HG02973 (cell line): Measurements from ENCODE around the gene PTPRN2.

Experiments
- ATAC-seq: cut with Tn5 transposase; IDR thresholded peaks from one replicate; pipeline ENCODE4 v1.9.1; 2021; ENCODE audit warnings: moderate library complexity; ENCODE audit not compliant: unreplicated experiment

Gene PTPRN2

DNA sequence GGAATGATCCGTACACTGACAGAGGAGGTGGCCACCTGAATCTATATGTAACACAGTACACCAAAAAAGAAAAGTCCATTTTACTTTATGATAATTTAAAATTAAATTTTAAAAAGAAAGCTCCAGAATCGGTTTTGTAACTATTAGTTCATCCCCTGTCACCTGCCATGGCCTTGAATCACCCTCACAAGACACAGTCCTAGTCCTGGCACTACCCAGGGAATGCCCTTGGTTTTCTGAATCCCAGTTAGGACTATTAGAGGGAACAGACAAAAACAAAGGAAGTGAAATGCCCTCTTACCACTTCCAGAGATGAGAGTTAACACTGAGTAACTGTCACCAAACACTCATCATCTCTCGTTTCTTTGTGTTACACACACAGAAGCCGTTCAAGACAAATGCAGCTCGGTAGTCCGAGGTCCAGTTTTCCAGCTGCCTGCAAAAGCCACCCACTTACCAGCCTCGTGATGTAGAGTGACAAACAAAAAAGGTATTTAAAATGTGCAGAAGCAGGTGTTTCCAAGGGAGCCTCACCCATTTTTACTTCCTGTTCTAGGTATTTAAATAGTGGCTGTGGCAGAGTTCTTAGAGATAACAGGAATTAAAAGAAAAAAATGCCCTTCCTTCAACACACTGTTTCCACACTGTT lies 6.1 kb downstream of the PTPRN2 start:
- ATAC-seq, result no peak

- ATAC-seq, result no peak
These were observed 7.7 kb downstream of the PTPRN2 start for GRCh38 chr7:158579662-158580646.

DNA sequence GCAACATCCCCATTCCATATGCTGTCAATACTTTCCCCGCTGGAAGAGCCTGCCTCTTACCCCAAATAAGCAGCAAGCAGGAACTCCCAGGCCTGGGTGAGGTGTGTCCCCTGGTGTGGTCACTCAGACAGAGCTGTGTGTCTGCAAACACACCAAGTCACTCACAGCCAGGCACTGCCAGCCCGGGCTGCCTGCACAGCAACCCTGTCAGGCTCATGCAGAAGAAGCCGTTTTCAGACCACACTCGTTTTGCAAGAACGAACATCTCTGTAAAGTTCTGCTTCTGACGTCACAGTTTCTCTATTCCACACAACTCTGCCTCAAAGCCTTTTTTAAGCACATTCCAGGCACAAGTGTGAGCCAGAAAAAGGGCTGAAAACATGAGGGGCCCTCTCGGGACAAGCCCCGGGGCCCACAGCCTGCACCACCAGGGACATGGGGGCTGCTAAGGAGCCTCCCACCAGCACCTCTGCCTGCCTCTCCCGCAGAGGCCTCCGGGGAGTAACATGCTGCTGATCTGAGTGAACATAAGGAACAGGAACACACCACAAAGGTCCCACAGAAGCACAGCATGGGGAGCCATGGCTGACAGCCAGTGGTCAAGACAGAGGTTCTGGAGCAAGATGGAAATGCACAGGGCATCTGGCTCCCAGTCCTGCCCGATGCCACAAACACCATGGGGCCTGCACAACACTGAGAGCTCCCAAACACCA lies 11.4 kb downstream of the PTPRN2 start:
- ATAC-seq, result no peak

GRCh38 chr7:158574308-158575036 lies 13.2 kb downstream of the PTPRN2 start:
- no peak for ATAC-seq

- ATAC-seq, result no peak
These were observed 14.3 kb downstream of the PTPRN2 start for GRCh38 chr7:158573310-158573709.

DNA sequence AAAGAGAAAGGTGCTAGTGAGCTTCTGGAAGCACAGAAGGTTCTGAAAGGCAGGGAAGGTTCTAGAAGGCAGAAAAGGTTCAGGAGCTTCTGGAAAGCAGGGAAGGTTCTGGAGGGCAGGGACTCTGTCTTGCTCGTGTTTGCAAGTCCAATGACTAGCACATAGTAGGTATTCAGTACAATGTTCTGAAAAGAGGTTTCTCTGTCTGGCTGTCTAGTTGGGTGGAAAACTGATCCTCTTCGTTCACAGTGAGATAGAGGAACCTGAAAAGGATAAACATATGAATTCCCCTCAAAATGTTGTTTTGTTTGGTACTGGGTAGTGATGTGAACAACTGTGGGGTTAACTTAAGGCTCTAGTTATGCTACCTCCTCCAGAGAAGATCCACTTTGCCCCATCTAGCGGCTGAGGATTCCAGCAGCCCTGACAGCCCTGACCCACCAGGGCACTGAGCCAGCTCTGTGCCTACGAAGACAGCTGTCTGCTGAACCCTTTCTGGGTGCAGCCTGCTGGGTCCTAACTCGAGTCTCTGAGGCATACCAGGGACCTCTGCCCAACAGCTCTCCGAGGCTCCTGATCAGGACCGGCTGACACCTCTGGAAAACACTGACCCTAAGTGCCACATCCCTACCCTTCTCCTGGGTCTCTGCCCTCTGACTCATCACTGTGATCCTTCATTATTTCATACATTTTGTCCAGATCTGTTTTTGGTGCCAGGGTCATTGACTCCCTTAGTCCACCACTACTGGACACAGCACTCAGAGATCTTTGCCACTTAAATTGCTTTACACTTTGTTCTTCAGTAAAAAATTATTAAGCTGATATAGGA lies 15.4 kb downstream of the PTPRN2 start:
- no peak for ATAC-seq

DNA sequence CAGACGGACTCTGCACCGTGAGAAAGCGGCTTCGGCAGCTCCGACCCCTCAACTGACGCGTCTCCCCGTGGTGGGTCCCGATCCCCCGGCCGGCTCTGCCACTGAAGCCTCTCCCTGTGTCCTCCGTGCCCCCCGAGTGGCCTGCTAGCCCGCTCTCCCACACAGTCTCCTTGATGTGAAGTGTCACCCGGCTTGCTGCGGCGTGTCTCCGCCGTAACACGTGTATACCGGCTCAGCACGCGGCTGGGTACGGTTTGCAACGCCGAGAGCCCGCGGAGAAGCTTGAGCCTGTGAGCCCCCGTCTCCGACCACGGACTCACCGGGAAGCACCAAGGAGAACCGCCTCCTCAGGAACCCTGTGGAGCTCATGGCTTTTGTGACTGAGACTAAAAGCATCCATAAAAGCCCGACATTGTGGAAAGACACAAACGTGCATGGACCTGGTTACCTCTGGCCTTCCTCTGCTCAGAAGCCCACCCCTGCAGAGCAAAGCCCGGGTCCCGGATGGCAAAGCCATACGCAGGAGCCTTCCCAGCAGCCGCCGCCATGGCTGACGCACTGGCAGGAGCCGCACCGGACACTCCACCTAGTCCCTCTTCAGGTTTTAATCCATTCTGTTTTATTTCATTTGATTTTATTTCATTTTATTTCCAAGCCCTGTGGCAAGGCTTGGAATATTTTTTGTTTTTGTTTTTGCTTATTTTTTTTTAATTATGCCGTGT lies 17.0 kb downstream of the PTPRN2 start:
- no peak for ATAC-seq

DNA sequence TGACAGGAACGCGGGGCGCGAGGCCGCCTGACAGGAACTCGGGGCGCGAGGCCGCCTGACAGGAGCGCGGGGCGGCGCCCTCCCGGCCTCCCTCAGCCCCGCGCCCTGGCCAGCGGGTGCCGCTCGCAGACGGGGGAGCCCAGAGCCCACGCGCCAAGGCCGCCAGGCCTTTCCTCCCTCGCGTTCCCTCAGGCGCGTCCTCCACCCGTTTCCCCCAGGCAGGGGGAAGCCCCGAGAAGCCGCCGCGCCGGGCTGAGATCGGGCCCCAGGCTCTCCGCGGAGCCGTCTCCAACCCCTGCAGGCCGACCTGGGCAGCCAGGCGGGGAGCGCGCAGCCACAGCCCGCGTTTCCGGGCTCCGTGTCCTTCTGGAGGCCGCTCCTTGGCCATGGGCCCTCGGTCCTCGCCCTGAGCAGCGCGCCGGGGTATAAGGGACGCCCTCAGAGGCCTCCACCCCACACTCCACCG lies 17.7 kb downstream of the PTPRN2 start:
- ATAC-seq, result no peak

DNA sequence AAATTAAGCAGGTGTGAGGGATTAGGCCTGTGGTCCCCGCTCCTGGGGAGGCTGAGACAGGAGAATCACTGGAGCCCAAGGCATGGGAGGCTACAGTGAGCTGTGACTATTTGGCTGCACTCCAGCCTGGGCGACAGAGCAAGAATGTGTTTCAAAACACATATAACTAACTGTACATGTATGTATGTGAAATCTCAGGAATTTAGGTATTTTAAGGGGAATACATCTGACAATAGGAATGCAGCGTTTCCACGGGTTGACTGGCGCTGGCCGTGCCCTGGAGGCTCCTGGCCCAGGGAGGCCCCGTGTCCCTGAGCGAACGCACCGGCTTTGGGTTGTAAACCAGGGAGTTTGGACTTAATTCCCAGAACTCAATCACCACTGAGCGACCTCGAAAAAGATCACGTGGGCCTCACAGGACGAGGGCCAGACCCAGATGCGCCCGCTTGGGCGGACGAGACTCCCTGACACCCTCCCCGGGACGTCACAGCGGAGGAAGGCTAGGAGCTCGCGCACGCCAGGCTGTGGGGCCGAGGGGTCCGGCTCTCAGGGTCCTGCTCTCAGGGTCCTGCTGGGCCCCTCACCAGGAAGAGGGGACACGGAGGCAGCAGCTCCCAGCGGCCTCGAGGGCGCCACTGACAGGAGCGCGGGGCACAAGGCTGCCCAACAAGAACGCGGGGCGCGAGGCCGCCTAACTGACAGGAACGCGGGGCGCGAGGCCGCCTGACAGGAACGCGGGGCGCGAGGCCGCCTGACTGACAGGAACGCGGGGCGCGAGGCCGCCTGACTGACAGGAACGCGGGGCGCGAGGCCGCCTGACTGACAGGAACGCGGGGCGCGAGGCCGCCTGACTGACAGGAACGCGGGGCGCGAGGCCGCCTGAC lies 18.4 kb downstream of the PTPRN2 start:
- ATAC-seq, result no peak

DNA sequence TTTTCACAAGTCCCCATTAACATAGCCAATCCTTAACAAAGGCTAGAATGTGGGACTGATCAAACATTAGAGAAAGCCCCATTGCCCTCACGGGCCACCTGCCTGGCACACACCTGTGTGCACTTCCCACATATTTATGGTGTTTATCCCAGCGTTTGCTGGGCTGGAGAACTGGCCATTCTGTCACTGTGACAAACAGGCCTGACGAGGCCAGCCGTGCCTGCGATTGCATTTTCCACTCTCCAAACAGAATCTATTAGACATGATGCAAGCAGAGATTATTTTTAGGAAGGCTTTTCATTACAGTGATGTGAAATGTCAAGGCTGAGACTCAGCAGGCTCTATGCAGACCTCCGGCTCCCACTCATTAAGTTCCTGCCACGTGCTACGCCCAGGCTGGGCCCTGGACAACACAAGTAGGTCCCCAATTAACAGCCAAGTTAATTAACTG lies 20.4 kb downstream of the PTPRN2 start:
- ATAC-seq, result no peak

DNA sequence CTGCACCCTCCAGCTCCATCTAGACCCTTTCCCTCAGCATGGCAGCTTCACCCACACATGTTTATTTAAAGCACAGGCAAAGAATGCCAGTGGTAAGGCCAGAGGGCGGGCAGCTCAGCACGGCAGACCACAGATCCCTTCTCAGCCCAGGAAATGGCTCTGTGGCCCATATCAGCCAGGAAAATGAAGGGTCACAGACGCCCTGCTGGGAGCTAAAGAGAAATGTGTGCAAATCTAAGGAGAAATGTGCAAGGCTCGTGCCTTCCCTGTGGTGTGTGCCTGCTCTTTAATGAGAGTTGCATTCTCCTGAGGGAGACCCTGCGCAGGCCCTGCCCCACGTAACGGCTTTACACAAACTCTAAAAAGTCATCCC lies 23.0 kb downstream of the PTPRN2 start:
- no peak for ATAC-seq

- ATAC-seq, result no peak
These were observed 23.5 kb downstream of the PTPRN2 start for GRCh38 chr7:158563911-158564662.

DNA sequence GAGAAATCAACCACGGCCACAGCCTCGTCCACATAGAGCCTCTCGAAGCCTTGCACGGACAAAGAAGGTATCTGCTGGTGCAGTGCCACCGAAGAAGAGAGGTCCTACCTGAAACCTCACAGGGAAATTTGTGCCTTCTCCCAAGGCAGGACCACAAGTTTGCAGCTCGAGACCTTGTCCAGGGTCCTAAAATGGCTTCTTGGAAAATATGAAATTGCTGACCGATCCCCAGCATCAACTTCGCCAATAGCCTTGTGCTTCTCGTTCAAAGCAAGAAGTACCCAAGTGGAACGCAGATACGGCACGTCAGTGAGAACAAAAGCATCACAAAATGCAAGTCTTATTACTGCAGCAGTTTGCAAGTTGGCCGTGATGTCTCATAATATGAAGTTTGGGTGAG lies 24.6 kb downstream of the PTPRN2 start:
- ATAC-seq, result no peak

DNA sequence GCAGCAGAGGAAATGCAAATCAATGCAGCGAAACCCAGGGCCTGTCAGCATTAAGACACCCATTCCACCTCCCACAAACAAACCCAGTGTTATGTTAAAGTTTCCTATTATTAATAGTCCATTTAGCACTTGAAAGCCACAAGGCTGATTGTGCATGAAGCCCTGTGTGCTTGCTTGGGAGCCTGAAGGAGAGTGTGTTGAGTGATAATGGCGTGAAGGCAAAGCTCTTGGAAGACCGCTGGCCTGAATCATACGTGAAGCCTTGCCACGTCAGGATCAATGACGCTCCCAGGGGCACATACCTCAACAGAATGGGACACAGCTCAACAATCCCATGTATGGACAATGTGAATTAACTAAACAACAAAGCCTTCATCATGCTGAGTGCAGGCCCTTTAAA lies 25.1 kb downstream of the PTPRN2 start:
- ATAC-seq, result no peak

DNA sequence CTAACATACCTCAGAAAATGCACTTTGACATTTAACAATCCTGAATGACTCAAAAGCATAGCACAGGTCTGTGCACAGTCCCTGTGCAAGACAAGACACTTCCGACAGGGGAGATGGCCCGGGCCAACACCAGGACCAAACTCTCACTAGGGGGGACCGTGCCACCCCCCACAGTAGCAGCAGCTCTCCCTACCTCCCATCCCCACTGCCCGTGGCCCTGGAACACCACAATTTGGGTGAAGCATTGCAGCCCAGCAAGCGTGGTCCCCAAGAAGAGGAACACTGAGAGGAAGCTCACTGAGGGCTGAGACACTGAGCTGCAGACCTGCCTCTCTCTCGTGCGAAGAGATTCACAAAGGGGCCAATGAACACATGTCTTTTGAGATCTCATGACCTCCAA lies 26.0 kb downstream of the PTPRN2 start:
- ATAC-seq, result no peak

DNA sequence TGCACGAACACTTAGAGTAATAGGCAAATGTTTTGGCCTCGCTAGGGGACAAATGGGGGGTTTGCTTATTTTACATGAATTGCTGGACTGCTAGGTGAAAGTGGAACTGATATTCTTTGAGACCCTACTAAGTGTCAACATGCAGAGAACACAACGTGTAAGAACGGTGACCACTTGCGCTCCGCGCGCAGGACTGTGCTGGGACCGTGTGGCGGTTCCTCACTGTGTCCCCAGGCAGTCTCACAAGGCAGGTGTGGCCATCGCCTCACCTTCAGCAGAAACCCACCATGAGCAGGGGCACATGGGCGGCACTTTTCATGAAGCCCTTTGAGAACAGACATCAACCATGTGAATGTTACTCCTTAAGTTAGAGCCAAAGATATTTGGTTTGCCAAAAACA lies 27.2 kb downstream of the PTPRN2 start:
- ATAC-seq, result no peak

DNA sequence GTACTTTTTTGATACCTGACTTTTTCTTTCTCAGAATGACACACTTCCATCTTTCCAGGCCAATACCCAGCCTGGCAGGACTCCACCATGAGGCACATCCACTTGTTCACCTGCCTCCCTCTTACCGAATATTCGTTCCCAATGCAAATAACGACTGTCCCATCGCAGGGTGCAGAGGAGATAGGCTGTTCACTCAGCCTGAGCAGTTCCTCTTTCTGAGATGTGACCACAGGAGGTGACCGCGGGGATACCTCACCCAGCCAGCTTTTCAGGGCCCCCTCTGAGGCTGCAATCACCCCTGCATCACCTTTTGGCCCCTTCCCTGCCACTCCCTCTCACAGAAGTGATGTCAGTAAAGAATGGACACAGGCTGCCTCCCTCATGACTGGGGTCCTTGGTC lies 28.3 kb downstream of the PTPRN2 start:
- ATAC-seq, result no peak

GRCh38 chr7:158558816-158559215 lies 28.8 kb downstream of the PTPRN2 start:
- no peak for ATAC-seq
